MCF 10A (cell line): ENCODE results near the gene CACNA2D4. TPM values are rescaled to one million over a fixed set of nuclear protein-coding genes. Genes with fewer than 3 reads are reported as not detected.

ENCODE experiments used
- BruUV-seq: library from RNA; stranded (reverse); fragments of 400-500 nt; replicated peaks from 2 replicates; lab custom pipeline; 2021; lab: Mats Ljungman, UMichigan
- CTCF ChIA-PET: fragments of 300-600 bp; sonication (Branson Sonifier 250); formaldehyde crosslinking; extraction: SDS; loops from one replicate; lab custom pipeline; 2021; ENCODE audit warnings: antibody characterized with exemption, inconsistent platforms; lab: Yijun Ruan, JAX
- POLR2A ChIA-PET: fragments of 300-600, 350-650 bp; sonication (Branson Sonifier 250); formaldehyde crosslinking; extraction: SDS; loops from one replicate; lab custom pipeline; 2020; ENCODE audit warnings: antibody characterized with exemption, inconsistent platforms; lab: Yijun Ruan, JAX
- DNase-seq: peaks from one replicate; pipeline ENCODE4 v3.0.0-alpha.2; 2018; ENCODE audit not compliant: unreplicated experiment
- H3K27ac Mint-ChIP-seq: one replicate; pipeline ENCODE4 v1.8.0; 2022; ENCODE audit warnings: mild to moderate bottlenecking, low read depth, mixed read lengths; ENCODE audit not compliant: unreplicated experiment
- H3K27me3 Mint-ChIP-seq: one replicate; pipeline ENCODE4 v1.8.0; 2022; ENCODE audit warnings: mixed read lengths; ENCODE audit not compliant: insufficient read depth, unreplicated experiment
- H3K36me3 Mint-ChIP-seq: one replicate; pipeline ENCODE4 v1.8.0; 2022; ENCODE audit warnings: mild to moderate bottlenecking, moderate library complexity, mixed read lengths; ENCODE audit not compliant: insufficient read depth, unreplicated experiment
- H3K4me1 Mint-ChIP-seq: one replicate; pipeline ENCODE4 v1.8.0; 2022; ENCODE audit warnings: mixed read lengths; ENCODE audit not compliant: insufficient read depth, unreplicated experiment
- H3K4me3 Mint-ChIP-seq: one replicate; pipeline ENCODE4 v1.8.0; 2022; ENCODE audit warnings: mild to moderate bottlenecking, moderate library complexity, mixed read lengths; ENCODE audit not compliant: unreplicated experiment
- H3K9me3 Mint-ChIP-seq: one replicate; pipeline ENCODE4 v1.8.0; 2022; ENCODE audit warnings: mixed read lengths; ENCODE audit not compliant: unreplicated experiment
- CTCF ChIP-seq: fragments of 200-600 bp; IDR thresholded peaks from one replicate; pipeline ENCODE4 v1.8.0; 2022; ENCODE audit warnings: antibody characterized with exemption, mild to moderate bottlenecking; ENCODE audit not compliant: unreplicated experiment
- intact Hi-C: fragments of 100-400 bp; cut with micrococcal nuclease; formaldehyde crosslinking; loops from 2 replicates; pipeline ENCODE4 v1.14.1; 2022
- total RNA-seq: library from RNA; stranded (reverse); gene quantifications from 2 replicates; pipeline ENCODE4 v1.2.3, GENCODE V29; 2022

CACNA2D4 gene
- total RNA-seq, 1 experiment from 2014 or later = not detected

GRCh38 chr12:1807087-1807860 is 111.2 kb downstream of the CACNA2D4 start:
- no peaks in the 10 kb centered on the region for H3K36me3 Mint-ChIP-seq
- intact Hi-C loops = no loop called here
- peaks cover 7% of the 10 kb centered on the region for H3K9me3 Mint-ChIP-seq
- H3K4me1 Mint-ChIP-seq = no peaks in the 10 kb centered on the region
- ChIA-PET POLR2A (no interaction called here), CTCF (interaction anchor here (2.1 kb wide), 1 partner anchor 133 kb away, joined by 17 read pairs; no protein-coding TSS in a partner anchor)
- no peak overlapping the region for H3K4me3 Mint-ChIP-seq
- no TSS peak for BruUV-seq
- no peak overlapping the region for H3K27ac Mint-ChIP-seq
- no peak for TF ChIP-seq CTCF
- H3K27me3 Mint-ChIP-seq = no peaks in the 10 kb centered on the region
- DNase-seq = no peak

DNA sequence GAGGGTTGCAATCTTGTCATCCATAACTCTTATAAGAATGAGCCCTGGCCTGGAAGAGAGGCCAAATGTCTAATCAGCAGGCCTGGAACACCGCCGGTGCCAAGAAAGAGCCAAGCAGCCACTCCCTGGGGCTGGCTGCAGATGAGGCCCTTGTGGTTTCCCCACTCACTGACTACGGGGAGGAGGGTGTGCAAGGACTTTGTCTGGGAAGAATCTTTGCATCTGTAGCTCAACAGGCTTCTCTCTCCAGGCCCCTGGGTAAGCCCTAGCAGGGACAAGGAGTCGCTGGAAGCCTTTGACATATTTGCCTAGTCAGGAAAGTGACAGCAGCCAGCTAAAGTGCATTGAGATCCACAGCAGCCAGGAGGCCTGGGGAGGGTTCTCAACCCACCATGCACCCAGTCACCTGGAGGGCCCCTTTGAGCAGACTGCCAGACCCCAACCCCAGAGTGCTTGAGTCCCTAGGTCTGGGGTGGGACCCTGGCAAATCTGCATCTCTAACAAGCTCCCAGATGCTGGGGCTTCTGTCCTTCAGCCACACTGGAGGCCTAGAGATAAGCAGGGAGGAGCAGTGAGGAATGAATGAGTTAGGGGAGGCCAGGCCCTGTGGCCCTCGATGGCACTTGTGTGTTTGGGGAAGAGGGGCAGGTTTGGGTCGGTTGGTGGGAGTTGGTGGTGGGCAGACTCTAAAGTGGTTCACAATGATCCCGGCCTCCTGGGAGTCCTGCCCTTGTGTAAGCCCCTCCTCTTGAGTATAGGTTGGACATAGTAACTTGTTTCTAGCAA is 112.0 kb downstream of the CACNA2D4 start:
- CTCF ChIA-PET = interaction anchor here (0.6 to 2.1 kb wide), 3 partner anchors 9 to 140 kb away, joined by 3 to 17 read pairs (median 3); no protein-coding TSS in a partner anchor
- H3K9me3 Mint-ChIP-seq = peaks cover 7% of the 10 kb centered on the region
- no peaks in the 10 kb centered on the region for H3K36me3 Mint-ChIP-seq
- no peak overlapping the region for H3K27ac Mint-ChIP-seq
- no peak overlapping the region for H3K4me3 Mint-ChIP-seq
- POLR2A ChIA-PET = no interaction called here
- intact Hi-C loops = no loop called here
- no TSS peak for BruUV-seq
- no peaks in the 10 kb centered on the region for H3K4me1 Mint-ChIP-seq
- TF ChIP-seq CTCF = no peak
- no peak for DNase-seq
- H3K27me3 Mint-ChIP-seq = no peaks in the 10 kb centered on the region

DNA sequence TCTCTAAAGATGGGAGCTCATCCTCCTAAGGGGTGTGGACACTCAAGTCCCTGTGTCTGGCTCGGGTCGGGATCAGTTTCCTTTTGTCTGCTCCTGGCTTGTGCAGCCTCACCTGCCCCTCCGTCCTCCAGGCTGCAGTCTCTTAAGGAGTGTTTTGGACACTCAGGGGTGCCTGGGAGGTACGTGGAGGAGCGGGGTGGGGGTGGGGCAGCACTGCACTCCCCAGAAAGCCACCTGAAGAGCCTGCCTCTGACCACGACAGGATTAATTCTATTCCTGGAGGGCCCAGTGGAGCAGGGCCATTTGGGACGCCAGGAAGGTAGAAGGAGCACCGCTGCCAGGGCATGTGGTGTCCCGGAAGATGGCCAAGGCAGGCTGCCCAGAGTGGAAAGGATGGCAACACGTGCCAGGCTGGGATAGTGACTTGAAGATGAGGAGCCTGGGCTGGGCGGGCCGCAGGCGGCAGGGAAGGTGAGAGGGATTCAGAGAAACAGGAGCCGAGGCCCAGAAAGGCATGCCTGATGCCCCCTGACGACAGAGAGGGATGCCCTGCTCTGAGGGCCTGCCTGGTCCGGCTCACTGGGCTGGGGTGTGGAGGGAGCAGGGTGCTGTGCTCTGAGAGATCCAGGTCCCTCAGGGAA is 112.9 kb downstream of the CACNA2D4 start:
- no peak for DNase-seq
- Mint-ChIP-seq H3K9me3 (peaks cover 7% of the 10 kb centered on the region), H3K36me3 (no peaks in the 10 kb centered on the region), H3K4me1 (no peaks in the 10 kb centered on the region), H3K4me3 (no peak overlapping the region), H3K27me3 (no peaks in the 10 kb centered on the region), H3K27ac (no peak overlapping the region)
- no peak for TF ChIP-seq CTCF
- intact Hi-C loops = no loop called here
- ChIA-PET POLR2A (no interaction called here), CTCF (interaction anchor here (0.6 to 2.1 kb wide), 2 partner anchors 134 to 141 kb away, joined by 3 to 17 read pairs; no protein-coding TSS in a partner anchor)
- no TSS peak for BruUV-seq
